Measurements from ENCODE around the gene HMCN2.

DNA sequence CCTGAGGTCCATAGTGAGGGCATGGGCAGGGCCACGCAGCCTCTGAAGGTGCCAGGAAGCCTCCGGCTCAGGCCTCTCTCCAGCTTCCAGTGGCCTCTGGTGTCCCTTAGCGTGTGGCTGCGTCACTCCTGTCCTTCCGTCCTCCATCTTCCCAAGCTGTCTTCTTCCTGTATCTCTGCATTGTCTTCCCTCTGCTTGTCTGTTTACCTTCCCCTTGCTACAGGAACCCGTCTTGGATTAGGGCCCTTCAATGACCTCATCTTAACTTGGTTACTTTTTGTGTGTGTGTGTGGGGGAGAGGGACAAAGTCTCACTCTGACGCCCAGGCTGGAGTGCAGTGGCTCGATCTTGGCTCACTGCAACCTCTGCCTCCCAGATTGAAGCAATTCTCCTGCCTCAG, 193.6 kb downstream of the HMCN2 start:
- TF ChIP-seq CTCF (conservative IDR thresholded peaks at IDR 0.05; ENCODE audit: low read length) (no peak), EZH2phosphoT487 (IDR thresholded peaks at IDR 0.05; ENCODE audit: borderline replicate concordance, low read depth, low read length) (no peak)

All from OCI-LY7 (cell line).